Central memory CD8-positive, alpha-beta T cell (primary cell): ENCODE measurements around the gene PAPPA.

Source experiments
- ATAC-seq: fragments of 150-1000 bp; cut with Tn5 transposase; replicated peaks from 2 replicates; pipeline ENCODE4 v1.10.0; 2022; ENCODE audit warnings: mild to moderate bottlenecking, moderate FRiP score, moderate number of reproducible peaks; ENCODE audit not compliant: poor library complexity, severe bottlenecking; ENCODE audit errors: extremely low read depth
- DNase-seq, 2 donors: peaks; one replicate each; pipeline ENCODE4 v3.0.0; 2021; ENCODE audit warnings: low spot score in 2 of 2
- H3K27ac Mint-ChIP-seq: one replicate; pipeline ENCODE4 v1.8.0; 2022; ENCODE audit warnings: low read depth, mild to moderate bottlenecking, moderate library complexity, mixed read lengths
- H3K27me3 Mint-ChIP-seq: one replicate; pipeline ENCODE4 v1.8.0; 2022; ENCODE audit warnings: mixed read lengths
- H3K36me3 Mint-ChIP-seq: one replicate; pipeline ENCODE4 v1.8.0; 2022; ENCODE audit warnings: mild to moderate bottlenecking, moderate library complexity, mixed read lengths; ENCODE audit not compliant: insufficient read depth
- H3K4me1 Mint-ChIP-seq: one replicate; pipeline ENCODE4 v1.8.0; 2022; ENCODE audit warnings: mixed read lengths
- H3K4me3 Mint-ChIP-seq: one replicate; pipeline ENCODE4 v1.8.0; 2022; ENCODE audit warnings: mild to moderate bottlenecking, moderate library complexity, mixed read lengths
- H3K9me3 Mint-ChIP-seq: one replicate; pipeline ENCODE4 v1.8.0; 2022; ENCODE audit warnings: mixed read lengths

The PAPPA gene

DNA sequence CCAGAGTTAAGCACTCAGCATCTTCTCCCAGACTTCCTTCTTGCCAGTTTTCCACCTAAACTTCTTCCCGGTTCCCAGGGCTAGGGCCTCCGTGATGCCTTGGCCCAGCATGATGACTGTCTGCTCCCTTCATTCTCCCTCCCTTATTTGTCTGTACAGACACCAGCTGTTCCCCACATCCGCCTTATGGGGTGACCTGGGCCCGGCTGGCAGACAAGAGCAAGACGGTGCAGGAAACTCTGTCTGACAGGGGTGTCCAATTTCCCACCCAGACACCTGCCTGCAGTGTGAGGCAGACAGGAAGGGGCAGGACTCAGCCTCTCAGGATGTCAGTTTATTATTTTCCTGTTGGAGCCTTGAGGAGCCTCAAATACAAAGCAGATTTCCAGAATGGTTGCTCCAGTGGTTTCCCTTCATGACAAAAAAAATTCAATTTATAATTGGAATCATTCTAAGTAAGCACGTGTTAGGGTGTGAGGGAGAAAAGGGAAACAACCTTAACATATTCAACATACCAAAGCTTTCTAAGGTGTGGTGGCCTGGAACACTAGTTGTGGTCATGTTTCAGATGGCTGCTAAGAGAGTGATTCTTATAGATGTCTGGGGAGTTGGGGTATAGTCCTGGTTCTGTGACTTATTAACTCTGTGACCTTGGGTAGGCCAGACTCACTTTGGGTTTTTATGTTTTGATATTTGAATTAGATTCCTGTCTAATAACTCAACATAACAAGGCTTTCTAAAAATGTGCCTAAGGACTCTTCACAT is 234.5 kb downstream of the PAPPA start:
- peak; percentile 59 for ATAC-seq
- Mint-ChIP-seq H3K27me3 (no peaks in the 10 kb centered on the region), H3K9me3 (no peaks in the 10 kb centered on the region), H3K4me3 (no peak overlapping the region), H3K27ac (peak overlapping the region; percentile 69), H3K4me1 (no peaks in the 10 kb centered on the region), H3K36me3 (peaks cover 2% of the 10 kb centered on the region)
- DNase-seq = no peak

DNA sequence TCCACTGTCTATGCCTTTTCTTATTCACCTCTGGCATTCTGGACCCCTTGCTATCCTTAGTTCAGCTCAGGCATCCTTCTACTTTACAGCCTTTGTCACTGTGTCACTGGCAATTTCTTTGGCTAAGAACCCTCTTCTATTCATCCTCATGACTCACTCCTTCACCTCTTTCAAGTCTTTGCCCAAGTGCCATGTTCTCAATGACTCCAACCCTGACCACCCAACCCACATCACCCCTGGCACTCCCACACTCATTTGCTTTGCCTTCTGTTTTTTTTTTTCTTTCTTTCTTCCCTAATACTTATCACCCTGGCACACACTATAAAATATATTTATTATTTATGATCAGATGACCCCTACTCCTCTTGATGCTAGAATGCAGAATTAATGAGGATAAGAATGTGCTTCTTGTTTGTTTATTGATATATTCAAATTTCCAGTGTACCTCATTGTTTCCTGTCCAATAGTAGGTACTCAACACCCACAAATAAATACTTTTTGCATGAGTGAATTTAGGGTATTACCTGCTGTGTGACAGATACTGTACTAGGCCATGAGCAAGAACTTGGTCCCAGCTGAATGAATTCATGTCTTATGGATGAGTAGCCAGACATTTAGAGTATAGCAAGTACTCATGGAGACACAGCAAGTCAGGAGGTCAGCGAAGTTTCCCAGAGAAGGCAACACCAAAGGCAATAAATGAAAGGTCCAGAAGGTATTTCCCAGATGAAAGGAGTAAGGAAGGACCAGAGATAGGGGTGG is 236.1 kb downstream of the PAPPA start:
- ATAC-seq (no peak), DNase-seq (no peak)
- no peak overlapping the region for H3K27ac Mint-ChIP-seq
- H3K4me3 Mint-ChIP-seq = no peak overlapping the region
- H3K9me3 Mint-ChIP-seq = no peaks in the 10 kb centered on the region
- H3K27me3 Mint-ChIP-seq = no peaks in the 10 kb centered on the region
- H3K4me1 Mint-ChIP-seq = no peaks in the 10 kb centered on the region
- H3K36me3 Mint-ChIP-seq = peaks cover 2% of the 10 kb centered on the region

DNA sequence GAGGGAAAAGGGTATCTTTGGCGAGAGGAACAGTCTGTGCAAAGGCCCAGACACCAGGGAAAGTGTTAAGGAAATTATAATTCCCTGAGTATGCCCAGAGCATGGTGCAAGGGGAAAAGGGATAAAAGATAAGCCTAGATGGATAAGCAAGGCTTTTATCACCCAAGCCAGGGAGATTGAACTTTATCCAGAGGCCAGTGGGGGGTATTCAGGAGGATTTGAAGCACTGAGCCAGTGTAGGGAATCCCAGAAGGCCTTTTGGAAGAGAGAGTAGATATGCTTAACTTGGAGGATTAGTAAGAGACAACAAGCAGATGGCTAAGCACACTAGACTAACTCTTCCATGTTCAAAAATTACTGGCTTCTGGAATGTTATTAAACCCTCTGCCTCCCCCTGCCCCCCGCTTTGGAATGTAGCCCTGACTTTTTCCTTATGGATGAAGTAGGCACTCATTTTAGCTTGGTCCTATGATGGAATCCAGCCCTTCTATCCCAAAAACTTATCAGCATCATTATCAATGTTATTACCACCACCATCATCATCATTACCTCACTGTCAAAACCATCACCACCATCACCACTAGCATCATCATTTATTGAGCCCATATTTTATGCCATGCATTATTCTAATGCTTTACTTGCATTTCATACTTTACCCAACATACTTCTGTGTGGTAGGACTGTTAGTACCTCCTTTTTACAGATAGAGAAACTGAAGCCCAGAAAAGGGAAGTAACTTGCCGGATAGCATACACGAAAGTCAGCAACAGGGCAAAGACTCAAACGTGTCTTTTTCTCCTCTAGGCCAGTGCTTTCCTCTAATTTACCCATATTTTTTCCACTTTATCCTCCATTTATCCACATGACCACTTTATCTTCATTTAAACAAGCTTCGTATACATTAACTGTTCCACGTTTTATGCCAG is 237.0 kb downstream of the PAPPA start:
- DNase-seq = no peak

DNA sequence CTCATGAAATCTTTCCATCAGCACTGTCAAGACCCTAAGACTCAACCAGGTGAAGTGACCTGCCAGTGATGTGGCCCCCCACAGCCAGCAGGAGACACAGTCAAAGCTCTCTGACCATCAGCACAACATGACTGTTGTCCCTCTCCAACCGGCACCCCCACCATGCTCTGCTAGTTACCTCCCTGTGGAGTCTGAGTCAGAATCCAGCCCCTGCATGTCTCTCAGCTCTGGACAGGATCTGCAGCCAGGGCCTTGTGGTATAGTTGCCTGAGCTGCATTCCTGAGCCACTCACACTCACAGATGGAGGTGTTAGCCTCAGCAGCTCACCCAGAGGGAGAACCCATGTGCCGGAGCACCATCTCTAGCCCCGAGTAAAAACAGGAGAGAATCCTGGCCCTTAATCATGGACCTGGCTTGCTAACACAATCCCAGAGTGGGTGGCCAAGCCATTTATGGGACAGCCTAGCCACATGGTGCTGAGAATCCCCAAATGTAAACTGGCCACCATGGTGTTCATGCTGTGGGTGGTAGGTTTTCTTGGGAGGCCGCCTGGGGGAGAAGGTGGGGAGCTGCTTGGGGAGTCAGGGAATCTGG is 237.8 kb downstream of the PAPPA start:
- Mint-ChIP-seq H3K4me3 (no peak overlapping the region), H3K27me3 (no peaks in the 10 kb centered on the region), H3K36me3 (peaks cover 2% of the 10 kb centered on the region), H3K4me1 (no peaks in the 10 kb centered on the region), H3K9me3 (no peaks in the 10 kb centered on the region), H3K27ac (no peak overlapping the region)
- no peak for DNase-seq
- ATAC-seq = no peak

More for the DNA sequence above, 237.0 kb downstream of the PAPPA start:
- Mint-ChIP-seq H3K4me3 (no peak overlapping the region), H3K9me3 (no peaks in the 10 kb centered on the region), H3K27me3 (no peaks in the 10 kb centered on the region), H3K36me3 (peaks cover 2% of the 10 kb centered on the region), H3K27ac (no peak overlapping the region), H3K4me1 (no peaks in the 10 kb centered on the region)
- no peak for ATAC-seq

GRCh38 chr9:116393198-116393597 is 239.6 kb downstream of the PAPPA start:
- ATAC-seq = no peak
- no peaks in the 10 kb centered on the region for H3K9me3 Mint-ChIP-seq
- H3K27ac Mint-ChIP-seq = no peak overlapping the region
- H3K4me3 Mint-ChIP-seq = no peak overlapping the region
- no peak for DNase-seq
- H3K27me3 Mint-ChIP-seq = no peaks in the 10 kb centered on the region
- H3K4me1 Mint-ChIP-seq = no peaks in the 10 kb centered on the region
- no peaks in the 10 kb centered on the region for H3K36me3 Mint-ChIP-seq

DNA sequence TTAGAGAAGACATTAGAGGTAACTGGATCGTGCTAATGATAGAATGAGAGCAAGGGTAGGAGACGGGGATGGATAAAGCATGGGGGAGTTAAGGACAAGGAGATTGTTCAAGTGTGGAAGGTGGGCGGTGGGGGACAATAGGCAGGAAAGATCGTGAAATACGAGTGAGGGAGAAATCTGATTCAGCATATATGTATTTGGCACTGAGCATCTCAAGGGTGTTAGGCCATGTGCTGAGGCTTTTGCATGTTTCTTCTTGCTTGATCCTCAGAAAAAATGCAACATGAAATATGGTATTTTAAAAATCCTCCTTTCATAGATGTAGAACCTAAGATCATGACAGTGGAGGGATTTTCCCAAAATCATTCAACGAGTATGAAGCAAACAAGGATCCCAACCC is 240.5 kb downstream of the PAPPA start:
- ATAC-seq = no peak
- no peak overlapping the region for H3K27ac Mint-ChIP-seq
- no peaks in the 10 kb centered on the region for H3K27me3 Mint-ChIP-seq
- DNase-seq = no peak
- no peaks in the 10 kb centered on the region for H3K36me3 Mint-ChIP-seq
- no peak overlapping the region for H3K4me3 Mint-ChIP-seq
- no peaks in the 10 kb centered on the region for H3K9me3 Mint-ChIP-seq
- H3K4me1 Mint-ChIP-seq = no peaks in the 10 kb centered on the region

DNA sequence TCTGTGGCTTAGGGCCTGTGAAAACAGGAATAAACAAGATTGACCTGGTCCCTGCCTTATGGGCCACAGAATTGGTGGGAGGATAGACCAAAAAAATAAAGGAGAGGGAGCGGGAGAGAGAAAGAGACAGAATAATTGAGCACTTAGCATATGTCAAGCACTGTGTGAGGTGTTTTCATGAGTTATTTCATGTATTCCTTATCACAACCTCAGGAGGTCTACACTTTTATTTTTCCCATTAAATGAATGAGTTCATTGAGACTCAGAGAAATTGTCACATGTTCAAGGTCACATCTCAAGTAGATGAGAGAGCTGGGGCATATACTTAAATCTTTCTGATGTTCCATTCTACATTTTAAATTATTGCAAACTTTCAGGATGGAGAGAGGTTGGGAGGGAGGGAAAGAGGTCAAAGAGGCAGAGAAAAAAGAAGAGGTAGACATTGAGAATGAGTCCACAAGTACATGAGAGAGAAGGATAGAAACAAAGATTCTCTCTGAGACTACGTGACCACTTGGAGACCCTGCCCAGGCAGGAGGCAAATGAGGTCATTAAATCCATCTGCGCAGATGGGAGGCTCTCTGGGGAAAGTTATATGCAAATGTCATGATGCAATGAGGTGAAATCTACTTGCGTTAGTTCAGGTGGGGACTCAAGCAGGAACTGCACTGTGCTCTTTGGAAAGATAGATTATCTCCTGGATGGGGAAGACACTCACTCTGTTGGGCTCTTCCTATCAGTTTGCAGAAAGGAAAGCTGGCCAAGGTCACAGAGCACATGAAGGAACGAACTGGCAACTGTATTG is 241.5 kb downstream of the PAPPA start:
- Mint-ChIP-seq H3K4me3 (no peak overlapping the region), H3K9me3 (no peaks in the 10 kb centered on the region), H3K27ac (no peak overlapping the region), H3K4me1 (peaks cover 2% of the 10 kb centered on the region), H3K36me3 (no peaks in the 10 kb centered on the region), H3K27me3 (no peaks in the 10 kb centered on the region)
- DNase-seq (no peak), ATAC-seq (no peak)

DNA sequence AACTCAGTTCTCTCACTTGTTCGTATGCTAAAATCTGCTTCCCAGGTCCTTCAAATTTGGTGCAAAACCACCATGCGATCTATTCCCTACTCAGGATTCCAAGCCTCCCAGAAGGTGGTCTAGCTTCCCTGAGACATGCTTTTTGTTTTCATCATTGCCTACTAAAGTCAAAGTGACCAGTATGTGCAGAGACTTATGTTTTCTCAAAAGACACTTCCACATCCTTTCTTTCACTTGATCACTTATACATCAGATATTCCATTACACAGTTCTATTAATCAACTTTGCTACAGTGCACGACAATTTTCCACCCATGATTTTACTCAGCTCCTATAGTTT is 242.1 kb downstream of the PAPPA start:
- no peaks in the 10 kb centered on the region for H3K9me3 Mint-ChIP-seq
- H3K4me1 Mint-ChIP-seq = peaks cover 6% of the 10 kb centered on the region
- DNase-seq = no peak
- H3K4me3 Mint-ChIP-seq = no peak overlapping the region
- no peak for ATAC-seq
- no peaks in the 10 kb centered on the region for H3K36me3 Mint-ChIP-seq
- H3K27ac Mint-ChIP-seq = no peak overlapping the region
- no peaks in the 10 kb centered on the region for H3K27me3 Mint-ChIP-seq

DNA sequence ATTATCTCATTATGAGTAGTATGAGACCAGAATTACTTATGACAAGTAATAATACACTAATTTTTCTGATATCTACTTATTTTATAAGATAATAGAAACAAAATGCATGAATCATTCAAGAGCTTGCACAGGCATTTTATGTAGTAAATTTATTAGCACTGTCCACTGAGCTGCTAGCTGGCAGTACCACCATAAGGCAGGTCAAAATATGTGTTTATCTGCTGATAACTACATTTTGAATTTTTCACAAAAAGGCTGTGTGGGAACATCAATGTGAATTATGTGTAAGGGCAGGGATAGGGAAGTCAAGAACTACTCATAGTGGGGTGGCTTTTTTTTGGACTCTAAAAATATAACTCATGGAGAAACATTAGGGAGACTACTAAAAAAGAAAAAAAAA is 249.6 kb downstream of the PAPPA start:
- ATAC-seq (no peak), DNase-seq (no peak)
- no peak overlapping the region for H3K4me3 Mint-ChIP-seq
- H3K27ac Mint-ChIP-seq = no peak overlapping the region
- H3K4me1 Mint-ChIP-seq = peaks cover 6% of the 10 kb centered on the region
- H3K36me3 Mint-ChIP-seq = peaks cover under 1% of the 10 kb centered on the region
- H3K9me3 Mint-ChIP-seq = no peaks in the 10 kb centered on the region
- no peaks in the 10 kb centered on the region for H3K27me3 Mint-ChIP-seq

GRCh38 chr9:116404228-116404627 is 250.6 kb downstream of the PAPPA start:
- Mint-ChIP-seq H3K4me3 (no peak overlapping the region), H3K36me3 (peaks cover 2% of the 10 kb centered on the region), H3K4me1 (peaks cover 6% of the 10 kb centered on the region), H3K27me3 (no peaks in the 10 kb centered on the region), H3K27ac (no peak overlapping the region), H3K9me3 (no peaks in the 10 kb centered on the region)
- DNase-seq (no peak), ATAC-seq (no peak)

- ATAC-seq = no peak
- Mint-ChIP-seq H3K4me1 (peaks cover 2% of the 10 kb centered on the region), H3K27ac (no peak overlapping the region), H3K36me3 (peaks cover 2% of the 10 kb centered on the region), H3K27me3 (no peaks in the 10 kb centered on the region), H3K9me3 (no peaks in the 10 kb centered on the region), H3K4me3 (no peak overlapping the region)
- no peak for DNase-seq
Observed at GRCh38 chr9:116405321-116405720, 251.7 kb downstream of the PAPPA start.

- Mint-ChIP-seq H3K27me3 (no peaks in the 10 kb centered on the region), H3K4me3 (no peak overlapping the region), H3K27ac (no peak overlapping the region), H3K36me3 (peaks cover 2% of the 10 kb centered on the region), H3K9me3 (no peaks in the 10 kb centered on the region), H3K4me1 (no peaks in the 10 kb centered on the region)
- DNase-seq (no peak), ATAC-seq (no peak)
Observed at GRCh38 chr9:116406469-116406868, 252.9 kb downstream of the PAPPA start.
